Measurements from ENCODE around the gene ZFAND3.

GRCh38 chr6:38163186-38164130 is 343.9 kb downstream of the ZFAND3 start:
- TF ChIP-seq CTCF (conservative IDR thresholded peaks at IDR 0.05 in 1 of 2, IDR thresholded peaks at IDR 0.05 in 1 of 2; ENCODE audit: low read depth in 1 of 2, low read length in 2 of 2), result no peak
- TF ChIP-seq EZH2 (IDR thresholded peaks at IDR 0.05; ENCODE audit: low read length, missing control alignments), result no peak

All from fibroblast of lung (primary cell).